ENCODE data around the gene KANSL1.
"Not testable (repeated sequence)": the region's sequence is repeated elsewhere in the genome, so short reads cannot be mapped to it uniquely, and the experiment has no call there.

DNA sequence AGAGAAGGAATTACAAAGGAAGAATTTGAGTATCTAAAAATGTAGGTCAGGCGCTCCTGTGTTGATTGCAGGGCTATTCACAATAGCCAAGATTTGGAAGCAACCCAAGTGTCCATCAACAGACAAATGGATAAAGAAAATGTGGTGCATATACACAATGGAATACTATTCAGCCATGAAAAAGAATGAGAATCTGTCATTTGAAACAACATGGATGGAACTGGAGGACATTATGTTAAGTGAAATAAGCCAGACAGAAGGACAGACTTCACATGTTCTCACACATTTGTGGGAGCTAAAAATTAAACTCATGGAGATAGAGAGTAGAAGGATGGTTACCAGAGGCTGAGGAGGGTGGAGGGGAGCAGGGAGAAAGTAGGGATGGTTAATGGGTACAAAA lies 187.1 kb downstream of the KANSL1 start:
- TF ChIP-seq, protein P1, sequence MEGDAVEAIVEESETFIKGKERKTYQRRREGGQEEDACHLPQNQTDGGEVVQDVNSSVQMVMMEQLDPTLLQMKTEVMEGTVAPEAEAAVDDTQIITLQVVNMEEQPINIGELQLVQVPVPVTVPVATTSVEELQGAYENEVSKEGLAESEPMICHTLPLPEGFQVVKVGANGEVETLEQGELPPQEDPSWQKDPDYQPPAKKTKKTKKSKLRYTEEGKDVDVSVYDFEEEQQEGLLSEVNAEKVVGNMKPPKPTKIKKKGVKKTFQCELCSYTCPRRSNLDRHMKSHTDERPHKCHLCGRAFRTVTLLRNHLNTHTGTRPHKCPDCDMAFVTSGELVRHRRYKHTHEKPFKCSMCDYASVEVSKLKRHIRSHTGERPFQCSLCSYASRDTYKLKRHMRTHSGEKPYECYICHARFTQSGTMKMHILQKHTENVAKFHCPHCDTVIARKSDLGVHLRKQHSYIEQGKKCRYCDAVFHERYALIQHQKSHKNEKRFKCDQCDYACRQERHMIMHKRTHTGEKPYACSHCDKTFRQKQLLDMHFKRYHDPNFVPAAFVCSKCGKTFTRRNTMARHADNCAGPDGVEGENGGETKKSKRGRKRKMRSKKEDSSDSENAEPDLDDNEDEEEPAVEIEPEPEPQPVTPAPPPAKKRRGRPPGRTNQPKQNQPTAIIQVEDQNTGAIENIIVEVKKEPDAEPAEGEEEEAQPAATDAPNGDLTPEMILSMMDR (IDR thresholded peaks at IDR 0.05): not testable (repeated sequence)
- not testable (repeated sequence) for TF ChIP-seq EZH2, EZH2phosphoT487 (IDR thresholded peaks at IDR 0.05)
